Ureter (tissue), 1 donor: Measurements from ENCODE around the gene PPFIA2. TPM values are rescaled to one million over a fixed set of nuclear protein-coding genes. Genes with fewer than 3 reads are reported as not detected.
"Not testable (repeated sequence)": the region's sequence is repeated elsewhere in the genome, so short reads cannot be mapped to it uniquely, and the experiment has no call there.

Experiments
- DNase-seq: peaks from one replicate; pipeline ENCODE4 v3.0.0-alpha.2; 2020; ENCODE audit warnings: low spot score
- total RNA-seq: library from RNA; stranded (reverse); gene quantifications from one replicate; pipeline ENCODE4 v1.2.4, GENCODE V29; 2023
- donor health status: DM: yes; HTN: yes; CAD: no.

The PPFIA2 gene
- total RNA-seq, 1 donor from 2014 or later, result 18.5 TPM

GRCh38 chr12:81668475-81668874 lies 90.7 kb downstream of the PPFIA2 start:
- DNase-seq, result no peak

DNA sequence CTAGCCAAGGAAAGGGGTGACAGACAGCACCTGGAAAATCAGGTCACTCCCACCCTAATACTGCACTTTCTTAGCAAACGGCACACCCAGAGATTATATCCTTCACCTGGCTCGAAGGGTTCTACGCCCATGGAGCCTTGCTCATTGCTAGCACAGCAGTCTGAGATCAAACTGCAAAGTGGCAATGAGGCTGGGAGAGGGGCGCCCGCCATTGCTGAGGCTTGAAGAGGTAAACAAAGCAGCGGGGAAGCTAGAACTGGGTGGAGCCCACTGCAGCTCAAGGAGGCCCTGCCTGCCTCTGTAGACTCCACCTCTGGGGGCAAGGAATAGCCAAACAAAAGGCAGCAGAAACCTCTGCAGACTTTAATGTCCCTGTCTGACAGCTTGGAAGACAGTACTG lies 99.8 kb downstream of the PPFIA2 start:
- not testable (repeated sequence) for DNase-seq

DNA sequence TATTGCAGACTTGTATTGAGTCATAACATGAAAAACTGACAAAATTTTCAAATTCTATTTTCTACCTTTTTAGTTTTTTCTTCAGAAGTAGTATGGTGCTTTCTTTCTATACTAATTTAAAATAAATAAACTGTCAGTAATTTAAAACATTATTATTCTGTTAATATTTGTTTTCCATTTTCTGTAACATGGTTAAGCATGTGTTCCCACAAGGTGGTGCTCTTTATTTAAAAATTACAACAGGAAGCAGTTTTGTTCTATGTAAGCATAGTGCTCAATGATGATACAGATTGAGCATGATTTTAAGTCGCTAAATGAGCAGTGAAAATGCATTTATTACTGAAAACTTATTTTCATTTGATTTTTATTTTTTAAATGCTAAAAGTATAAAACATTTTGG lies 114.6 kb downstream of the PPFIA2 start:
- no peak for DNase-seq

GRCh38 chr12:81639196-81639595 lies 120.0 kb downstream of the PPFIA2 start:
- no peak for DNase-seq

DNA sequence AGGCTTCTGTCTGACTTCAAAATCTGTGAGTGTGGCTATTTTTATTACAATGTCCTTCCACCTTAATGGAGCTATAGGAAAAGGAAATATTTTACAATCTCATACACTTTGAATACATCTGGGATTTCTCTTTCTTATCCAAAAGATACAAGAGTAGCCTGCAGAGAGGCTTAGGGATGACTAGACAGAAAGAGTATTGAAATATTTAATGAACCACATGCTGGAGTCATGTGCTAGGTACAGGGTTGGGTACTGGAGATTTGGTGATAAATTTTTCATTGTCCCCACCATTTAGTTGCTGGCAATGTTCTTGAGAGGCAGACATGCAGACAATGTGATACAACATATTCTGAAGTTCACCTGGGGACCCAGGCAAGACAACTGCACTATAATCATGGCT lies 126.0 kb downstream of the PPFIA2 start:
- DNase-seq, result no peak

- no peak for DNase-seq
Measured at GRCh38 chr12:81627336-81628189, 131.6 kb downstream of the PPFIA2 start.

DNA sequence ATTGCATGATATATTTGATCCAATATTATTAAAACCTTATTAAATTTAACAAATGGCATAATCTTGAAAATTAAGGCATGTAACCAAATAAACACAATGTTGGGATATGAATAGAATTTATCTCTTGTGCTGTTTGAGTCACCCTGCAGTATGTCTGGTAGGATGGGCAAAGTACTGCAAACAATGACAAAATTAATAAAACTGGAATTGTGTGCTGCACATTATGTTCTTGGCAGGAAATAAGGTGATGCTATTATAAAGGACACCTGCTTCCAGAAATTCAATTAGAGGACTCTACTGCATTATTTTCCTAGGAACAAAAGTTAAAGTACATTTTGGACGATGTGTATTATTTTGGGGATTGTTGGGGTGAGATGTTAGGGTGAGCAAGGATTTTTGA lies 132.7 kb downstream of the PPFIA2 start:
- no peak for DNase-seq

GRCh38 chr12:81617915-81618314 lies 141.2 kb downstream of the PPFIA2 start:
- DNase-seq, result no peak

GRCh38 chr12:81615026-81615588 lies 144.0 kb downstream of the PPFIA2 start:
- DNase-seq, result no peak

DNA sequence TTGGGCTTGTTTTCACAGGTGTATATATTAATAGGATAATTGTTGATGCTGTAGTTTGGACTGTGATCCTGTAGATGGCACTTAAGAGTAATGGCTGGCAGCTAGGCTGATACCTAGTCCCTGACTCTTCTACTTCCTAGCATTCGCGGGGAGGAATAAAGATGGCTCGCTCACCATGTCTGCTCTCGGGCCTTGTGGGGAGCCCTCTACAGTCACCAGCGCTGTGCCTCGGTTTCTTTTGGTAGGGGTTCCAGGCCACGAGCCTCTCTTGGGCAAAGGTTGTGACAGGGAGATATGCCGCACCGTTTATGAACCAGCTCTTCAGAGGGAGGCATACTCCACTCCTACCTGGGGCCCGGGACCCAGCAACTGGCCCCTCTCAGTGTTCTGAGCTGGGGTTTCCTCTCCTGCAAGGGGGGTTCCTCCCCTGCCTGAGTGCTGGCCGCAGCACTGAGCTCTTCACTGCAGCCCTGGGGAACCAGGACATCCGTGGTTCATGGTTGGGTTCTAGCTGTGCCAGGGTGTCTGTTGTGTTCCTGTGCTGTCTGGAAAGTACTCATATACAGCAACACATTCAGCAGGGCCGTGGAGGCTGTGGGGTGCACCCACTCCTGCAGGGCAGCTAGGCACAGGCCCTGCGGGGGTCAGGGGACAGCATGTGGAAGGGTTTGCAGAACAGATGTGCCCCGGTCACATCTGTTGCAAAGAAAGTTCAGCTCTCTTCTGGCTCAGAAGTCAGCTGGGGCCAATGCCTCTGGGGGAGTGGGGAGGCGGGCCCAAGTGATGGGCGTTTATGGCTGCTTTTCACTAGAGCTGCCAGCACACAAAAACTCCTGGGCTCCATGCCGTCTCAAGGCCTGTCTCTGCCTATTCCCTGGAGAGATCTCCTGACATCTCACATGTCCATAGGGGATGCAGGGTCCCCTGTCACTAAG lies 147.9 kb downstream of the PPFIA2 start:
- no peak for DNase-seq

DNA sequence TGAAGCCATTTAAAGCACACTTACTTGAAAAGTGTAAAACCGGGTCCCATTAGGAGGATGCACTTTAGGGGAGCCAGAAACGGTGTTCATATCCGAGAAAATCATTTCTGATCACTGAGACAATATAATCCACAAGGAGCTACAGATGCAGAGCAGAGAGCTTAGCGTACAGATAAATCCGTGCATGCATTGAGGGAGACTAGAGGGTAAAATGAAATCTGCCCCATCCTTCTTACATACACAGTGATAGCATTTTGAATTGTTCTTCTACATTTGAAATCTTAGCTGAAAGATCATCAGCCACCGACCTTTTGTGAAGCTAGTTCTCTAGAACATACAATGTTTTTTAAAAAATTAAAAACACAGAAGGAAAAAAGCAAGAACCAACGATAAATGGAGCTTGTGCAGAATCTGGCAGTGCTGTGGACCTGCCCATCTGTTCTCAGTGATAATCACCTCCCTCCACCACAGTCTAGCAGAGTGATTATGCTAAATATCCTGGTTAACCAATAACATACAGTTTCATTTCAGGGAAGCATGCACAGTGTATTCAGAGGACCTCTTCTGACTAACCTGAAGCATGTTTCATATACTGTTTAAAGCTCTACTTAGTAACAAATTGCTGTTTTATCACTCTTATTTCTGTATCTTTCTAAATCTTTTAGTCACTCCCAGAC lies 161.1 kb downstream of the PPFIA2 start:
- DNase-seq, result no peak

DNA sequence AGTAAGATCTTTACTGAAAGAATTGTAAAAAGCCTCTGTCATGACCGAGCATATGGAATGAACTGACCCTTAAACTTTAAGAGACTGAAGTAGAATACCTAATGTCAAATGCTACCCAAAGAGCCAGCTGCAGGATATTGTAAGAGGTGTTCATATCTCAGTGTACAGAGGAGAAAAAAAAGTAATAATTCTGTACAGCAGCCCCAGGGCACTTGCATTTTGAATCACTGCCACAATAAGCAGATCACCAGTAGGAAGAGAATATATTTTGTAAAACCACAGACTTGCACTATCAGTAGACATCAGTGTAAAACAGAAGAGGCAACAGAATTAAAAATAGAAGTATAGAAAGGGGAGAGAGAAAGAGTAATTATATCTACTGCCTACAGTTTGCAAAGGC lies 162.6 kb downstream of the PPFIA2 start:
- DNase-seq, result no peak

DNA sequence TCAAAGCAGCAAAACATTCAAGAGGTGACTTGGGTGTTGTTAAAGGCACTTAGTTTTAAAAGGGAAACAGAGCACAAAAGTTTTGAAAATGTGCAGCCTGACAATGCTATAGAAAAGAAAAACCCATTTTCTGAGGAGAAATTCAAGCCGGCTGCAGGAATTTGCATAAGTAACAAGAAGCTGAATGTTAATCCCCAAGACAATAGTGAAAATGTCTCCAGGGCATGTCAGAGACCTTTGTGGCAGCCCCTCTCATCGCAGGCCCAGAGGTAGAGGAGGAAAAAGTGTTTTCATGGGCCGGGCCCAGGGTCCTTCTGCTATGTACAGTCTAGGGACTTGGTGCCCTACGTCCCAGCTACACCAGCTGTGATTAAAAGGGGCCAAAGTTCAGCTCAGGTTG lies 167.9 kb downstream of the PPFIA2 start:
- DNase-seq, result no peak

DNA sequence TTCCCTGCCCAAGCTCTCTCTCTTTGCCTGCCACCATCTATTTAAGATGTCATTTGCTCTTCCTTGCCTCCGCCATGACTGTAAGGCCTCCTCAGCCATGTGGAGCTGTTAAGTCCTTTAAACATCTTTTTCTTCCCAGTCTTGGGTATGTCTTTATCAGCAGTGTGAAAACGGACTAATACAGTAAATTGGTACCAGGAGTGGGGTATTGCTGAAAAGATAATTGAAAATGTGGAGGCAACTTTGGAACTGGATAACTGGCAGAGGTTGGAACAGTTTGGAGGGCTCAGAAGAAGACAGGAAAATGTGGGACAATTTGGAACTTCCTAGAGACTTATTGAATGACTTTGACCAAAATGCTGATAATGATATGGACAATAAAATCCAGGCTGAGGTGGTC lies 168.4 kb downstream of the PPFIA2 start:
- DNase-seq, result not testable (repeated sequence)

DNA sequence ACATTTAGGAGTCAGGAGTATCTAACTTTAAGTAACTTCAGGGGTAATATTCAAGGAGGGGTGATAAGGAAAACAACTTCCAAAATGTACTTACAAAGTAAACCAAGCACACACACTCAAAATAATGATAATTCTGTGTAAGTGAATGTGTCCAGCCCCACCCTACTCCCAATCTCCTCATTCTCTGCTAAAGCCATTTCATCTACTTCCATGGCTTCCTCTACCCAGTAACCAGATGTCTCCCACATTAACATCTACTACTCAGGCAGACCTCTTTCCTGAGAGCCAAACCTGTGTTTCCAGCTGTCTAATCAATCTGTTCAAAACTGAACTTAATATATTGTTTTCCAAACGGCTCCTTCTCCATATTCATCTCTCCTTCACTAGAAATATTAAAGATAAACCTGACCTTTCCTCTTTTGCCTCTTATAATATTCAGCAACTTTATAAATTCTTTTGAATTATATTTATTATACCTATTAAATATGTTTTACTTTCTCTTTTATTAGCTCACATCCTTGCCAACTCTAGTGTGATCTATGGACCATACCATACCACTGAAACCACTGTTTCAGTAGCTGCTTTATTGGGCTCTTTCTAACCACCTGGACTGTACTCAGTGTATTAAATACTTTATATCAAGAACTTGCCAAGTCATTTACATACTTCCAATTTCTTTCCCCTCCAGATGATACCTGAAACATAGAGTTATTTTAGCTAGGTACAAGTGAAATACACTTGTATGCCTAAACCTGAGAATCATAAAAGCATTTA lies 170.7 kb downstream of the PPFIA2 start:
- DNase-seq, result no peak

DNA sequence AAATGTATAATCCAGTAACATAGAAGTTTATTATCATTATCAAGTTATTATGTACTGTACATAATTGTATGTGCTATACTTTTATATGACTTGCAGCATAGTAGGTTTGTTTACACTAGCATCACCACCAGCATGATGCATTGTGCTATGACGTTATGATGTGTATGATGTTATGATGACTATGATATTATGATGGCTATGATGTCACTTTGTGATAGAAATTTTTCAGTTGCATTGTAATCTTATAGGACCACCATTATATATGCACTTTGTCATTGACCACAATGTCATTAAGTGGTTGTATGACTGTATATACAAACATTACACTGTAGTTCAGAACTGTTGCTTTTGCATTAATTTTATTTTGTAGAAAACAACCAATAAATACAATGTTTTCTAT lies 173.4 kb downstream of the PPFIA2 start:
- no peak for DNase-seq

DNA sequence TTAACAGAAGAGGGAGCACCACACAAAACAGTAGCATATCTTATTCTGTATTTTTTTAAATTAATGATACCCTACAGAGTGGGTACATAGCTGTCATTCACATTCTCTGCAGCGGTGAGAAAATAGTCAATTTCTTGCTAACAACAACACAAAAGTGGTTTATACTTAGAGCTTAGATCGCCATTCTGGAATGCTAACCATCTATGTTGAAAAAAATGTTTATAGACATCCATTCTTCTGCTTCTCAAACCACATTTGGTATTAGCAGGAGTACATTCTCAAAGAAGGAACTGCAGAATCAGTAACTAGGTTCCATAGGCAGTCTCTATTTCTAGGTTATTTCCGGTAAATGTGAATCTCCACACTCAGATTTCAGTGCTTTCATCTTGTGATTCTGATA lies 185.9 kb downstream of the PPFIA2 start:
- DNase-seq, result no peak

GRCh38 chr12:81572411-81572810 lies 186.7 kb downstream of the PPFIA2 start:
- no peak for DNase-seq

DNA sequence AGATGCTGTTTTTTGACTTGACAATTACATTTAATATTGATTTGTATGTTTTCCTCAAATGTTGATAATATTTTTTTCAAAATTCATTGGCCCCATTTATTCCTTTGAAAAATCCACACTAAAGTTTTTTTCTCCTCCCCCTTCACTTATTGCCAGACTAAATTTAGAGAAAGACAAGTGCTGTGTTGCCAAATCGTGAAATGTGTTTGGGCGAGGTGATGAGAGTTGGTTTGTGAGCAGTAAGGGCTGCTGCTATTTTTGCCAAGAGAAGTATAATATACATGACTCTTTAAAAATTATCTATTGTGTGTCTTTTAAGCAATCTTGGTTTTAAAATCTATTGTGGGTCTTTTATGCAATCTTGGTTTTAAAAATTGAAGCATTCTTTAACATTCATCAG lies 188.9 kb downstream of the PPFIA2 start:
- DNase-seq, result no peak

GRCh38 chr12:81564237-81564636 lies 194.9 kb downstream of the PPFIA2 start:
- no peak for DNase-seq

GRCh38 chr12:81558031-81558430 lies 201.1 kb downstream of the PPFIA2 start:
- no peak for DNase-seq
